IMR-90 (cell line): Measurements from ENCODE around the gene CCDC171. TPM values are rescaled to one million over a fixed set of nuclear protein-coding genes. Genes with fewer than 3 reads are reported as not detected.

Experiments
- ATAC-seq: fragments of 200-7000 bp; cut with Tn5 transposase; 2 replicates; pipeline ENCODE4 v1.9.1; 2020; ENCODE audit warnings: low read depth, mild to moderate bottlenecking, moderate library complexity
- BruUV-seq: library from RNA; stranded (reverse); fragments of 400-500 nt; replicated peaks from 2 replicates; lab custom pipeline; 2021; lab: Mats Ljungman, UMichigan
- CTCF ChIA-PET: fragments of 300-600 bp; formaldehyde crosslinking; extraction: SDS; loops from one replicate; lab custom pipeline; 2021; ENCODE audit warnings: antibody characterized with exemption; lab: Yijun Ruan, JAX
- POLR2A ChIA-PET: fragments of 300-600 bp; sonication (Branson Sonifier 250); formaldehyde crosslinking; loops from one replicate; lab custom pipeline; 2022; ENCODE audit warnings: antibody characterized with exemption; ENCODE audit not compliant: unreplicated experiment; lab: Charles Lee
- DNase-seq: peaks from one replicate; pipeline ENCODE4 v3.0.0; 2013
- H2AFZ ChIP-seq: replicated peaks from 2 replicates; pipeline ENCODE3; 2013; ENCODE audit warnings: low read length, mild to moderate bottlenecking; ENCODE audit not compliant: poor library complexity
- H2AK5ac ChIP-seq: 2 replicates; pipeline ENCODE4 v1.6.1; 2013; ENCODE audit warnings: low read depth, low read length, inconsistent platforms
- H2AK9ac ChIP-seq: replicated peaks from 2 replicates; pipeline ENCODE3; 2013; ENCODE audit warnings: mild to moderate bottlenecking, low read depth, low read length, moderate library complexity; ENCODE audit not compliant: poor library complexity
- H2BK120ac ChIP-seq: 2 replicates; pipeline ENCODE4 v1.6.1; 2013; ENCODE audit warnings: low read depth, low read length, inconsistent platforms
- H2BK15ac ChIP-seq: 3 replicates; pipeline ENCODE4 v1.6.1; 2013; ENCODE audit warnings: low read depth, low read length, inconsistent platforms
- H2BK20ac ChIP-seq: 2 replicates; pipeline ENCODE4 v1.6.1; 2013; ENCODE audit warnings: low read depth, mild to moderate bottlenecking, inconsistent platforms, low read length, moderate library complexity
- H2BK5ac ChIP-seq: 2 replicates; pipeline ENCODE4 v1.6.1; 2013; ENCODE audit warnings: mild to moderate bottlenecking, low read depth, low read length, inconsistent platforms; ENCODE audit not compliant: poor library complexity, severe bottlenecking
- H3K14ac ChIP-seq: replicated peaks from 2 replicates; pipeline ENCODE4 v1.6.1; 2013; ENCODE audit warnings: low read depth, low read length, inconsistent platforms
- H3K18ac ChIP-seq: 2 replicates; pipeline ENCODE4 v1.6.1; 2013; ENCODE audit warnings: low read depth, low read length, control low read depth
- H3K23ac ChIP-seq: 2 replicates; pipeline ENCODE4 v1.6.1; 2013; ENCODE audit warnings: low read depth, low read length, inconsistent platforms
- H3K27ac ChIP-seq: 2 replicates; pipeline ENCODE4 v1.5.1; 2013; ENCODE audit warnings: mild to moderate bottlenecking, control low read depth, low read length; ENCODE audit not compliant: insufficient read depth
- H3K27me3 ChIP-seq: 2 replicates; pipeline ENCODE4 v1.6.1; 2013; ENCODE audit warnings: low read length; ENCODE audit not compliant: control insufficient read depth, insufficient read depth
- H3K36me3 ChIP-seq: 2 replicates; pipeline ENCODE4 v1.6.1; 2013; ENCODE audit warnings: low read length, mixed read lengths; ENCODE audit not compliant: control insufficient read depth, insufficient read depth
- H3K4ac ChIP-seq: 2 replicates; pipeline ENCODE4 v1.6.1; 2013; ENCODE audit warnings: low read depth, low read length, inconsistent platforms
- H3K4me1 ChIP-seq: 2 replicates; pipeline ENCODE4 v1.6.1; 2013; ENCODE audit warnings: low read length, mixed read lengths; ENCODE audit not compliant: control insufficient read depth, insufficient read depth
- H3K4me2 ChIP-seq: 2 replicates; pipeline ENCODE4 v1.6.1; 2013; ENCODE audit warnings: low read depth, mild to moderate bottlenecking, control low read depth, low read length, moderate library complexity
- H3K4me3 ChIP-seq: 2 replicates; pipeline ENCODE4 v1.5.1; 2013; ENCODE audit warnings: low read depth, mild to moderate bottlenecking, control low read depth, low read length, moderate library complexity; ENCODE audit not compliant: insufficient read depth
- H3K56ac ChIP-seq: 2 replicates; pipeline ENCODE4 v1.6.1; 2013; ENCODE audit warnings: low read length, inconsistent platforms; ENCODE audit not compliant: insufficient read depth; ENCODE audit errors: extremely low read depth
- H3K79me1 ChIP-seq, 2 experiments: 2 replicates each; pipeline ENCODE4 v1.6.1; 2013; ENCODE audit warnings: low read length in 2 of 2, inconsistent platforms in 1 of 2, low read depth in 1 of 2
- H3K9ac ChIP-seq: 2 replicates; pipeline ENCODE4 v1.6.1; 2013; ENCODE audit warnings: low read depth, low read length, control low read depth
- H3K9me1 ChIP-seq: 2 replicates; pipeline ENCODE4 v1.6.1; 2013; ENCODE audit warnings: low read length, inconsistent platforms; ENCODE audit not compliant: insufficient read depth
- H3K9me3 ChIP-seq: 2 replicates; pipeline ENCODE4 v1.6.1; 2013; ENCODE audit warnings: low read length; ENCODE audit not compliant: control insufficient read depth, insufficient read depth
- H4K20me1 ChIP-seq: 2 replicates; pipeline ENCODE4 v1.6.1; 2013; ENCODE audit warnings: low read length, inconsistent platforms; ENCODE audit not compliant: insufficient read depth
- H4K5ac ChIP-seq: 2 replicates; pipeline ENCODE4 v1.6.1; 2013; ENCODE audit warnings: mild to moderate bottlenecking, low read depth, low read length, control low read depth
- H4K8ac ChIP-seq, 2 experiments: 2 replicates each; pipeline ENCODE4 v1.6.1; 2013; ENCODE audit warnings: low read depth in 2 of 2, low read length in 2 of 2, control low read depth in 1 of 2, inconsistent platforms in 1 of 2
- H4K91ac ChIP-seq: 2 replicates; pipeline ENCODE4 v1.6.1; 2013; ENCODE audit warnings: low read depth, low read length, inconsistent platforms; ENCODE audit not compliant: insufficient read depth
- CEBPB ChIP-seq: IDR thresholded peaks from 2 replicates; pipeline ENCODE4 v1.6.1; 2012; ENCODE audit warnings: low read depth, low read length, improper control_type of control experiment
- MAFK ChIP-seq: IDR thresholded peaks from 2 replicates; pipeline ENCODE4 v1.6.1; 2012; ENCODE audit warnings: low read depth, low read length, improper control_type of control experiment
- NFE2L2 ChIP-seq: fragments of 150-350 bp; IDR thresholded peaks from 2 replicates; pipeline ENCODE4 v1.6.1; 2016; ENCODE audit warnings: low read depth, mild to moderate bottlenecking, low read length
- RAD21 ChIP-seq: IDR thresholded peaks from 2 replicates; pipeline ENCODE4 v1.6.1; 2012; ENCODE audit warnings: low read length, improper control_type of control experiment
- RCOR1 ChIP-seq: IDR thresholded peaks from 2 replicates; pipeline ENCODE4 v1.6.1; 2012; ENCODE audit warnings: mild to moderate bottlenecking, low read length, improper control_type of control experiment; ENCODE audit not compliant: insufficient replicate concordance
- RFX5 ChIP-seq: IDR thresholded peaks from 2 replicates; pipeline ENCODE4 v1.8.0; 2012; ENCODE audit warnings: low read depth, mild to moderate bottlenecking, low read length, moderate library complexity
- WGBS, 2 experiments: methylation state at CpG; one replicate each; pipeline versions ENCODE4 v1.1.5 to v1.1.7; 2013; ENCODE audit warnings: missing lambda C conversion rate in 2 of 2; ENCODE audit not compliant: insufficient read length in 1 of 2; ENCODE audit errors: extremely low coverage in 2 of 2; 5-methylcytosine and 5-hydroxymethylcytosine counted together
- dilution Hi-C: fragments of 300-500 bp; cut with HindIII; formaldehyde crosslinking; loops from one replicate; pipeline ENCODE4 v1.14.3; 2018; ENCODE audit warnings: low sequenced_read_pairs; ENCODE audit not compliant: unreplicated experiment
- in situ Hi-C: fragments of 300-500 bp; cut with MboI; formaldehyde crosslinking; loops from 3 replicates; pipeline ENCODE4 v1.14.3; 2019; ENCODE audit warnings: low sequenced_read_pairs, inconsistent platforms, mixed read lengths
- intact Hi-C: fragments of 100-400 bp; cut with micrococcal nuclease; formaldehyde crosslinking; loops from 2 replicates; pipeline ENCODE4 v1.10.0; 2022
- polyA plus RNA-seq, 3 experiments: library from polyadenylated mRNA; depleted of rRNA; stranded (reverse); fragments of >200 nt; gene quantifications; 2 replicates each; pipeline ENCODE4 v1.2.3, GENCODE V29; 2012; ENCODE audit warnings: low replicate concordance in 1 of 3
- total RNA-seq: library from RNA; depleted of rRNA; stranded (reverse); fragments of >200 nt; gene quantifications from 2 replicates; pipeline ENCODE4 v1.2.3, GENCODE V29; 2012
- TF ChIP-seq, protein P1 (sequence below): fragments of 150-350 bp; IDR thresholded peaks from 2 replicates; pipeline ENCODE4 v1.6.1; 2017; ENCODE audit warnings: mild to moderate bottlenecking, antibody characterized with exemption, low read length, low read depth

Gene CCDC171
- total and polyA plus RNA-seq, 2 of the 4 experiments (the other 2 are of a cell fraction), result 0.63 to 2.2 TPM

DNA sequence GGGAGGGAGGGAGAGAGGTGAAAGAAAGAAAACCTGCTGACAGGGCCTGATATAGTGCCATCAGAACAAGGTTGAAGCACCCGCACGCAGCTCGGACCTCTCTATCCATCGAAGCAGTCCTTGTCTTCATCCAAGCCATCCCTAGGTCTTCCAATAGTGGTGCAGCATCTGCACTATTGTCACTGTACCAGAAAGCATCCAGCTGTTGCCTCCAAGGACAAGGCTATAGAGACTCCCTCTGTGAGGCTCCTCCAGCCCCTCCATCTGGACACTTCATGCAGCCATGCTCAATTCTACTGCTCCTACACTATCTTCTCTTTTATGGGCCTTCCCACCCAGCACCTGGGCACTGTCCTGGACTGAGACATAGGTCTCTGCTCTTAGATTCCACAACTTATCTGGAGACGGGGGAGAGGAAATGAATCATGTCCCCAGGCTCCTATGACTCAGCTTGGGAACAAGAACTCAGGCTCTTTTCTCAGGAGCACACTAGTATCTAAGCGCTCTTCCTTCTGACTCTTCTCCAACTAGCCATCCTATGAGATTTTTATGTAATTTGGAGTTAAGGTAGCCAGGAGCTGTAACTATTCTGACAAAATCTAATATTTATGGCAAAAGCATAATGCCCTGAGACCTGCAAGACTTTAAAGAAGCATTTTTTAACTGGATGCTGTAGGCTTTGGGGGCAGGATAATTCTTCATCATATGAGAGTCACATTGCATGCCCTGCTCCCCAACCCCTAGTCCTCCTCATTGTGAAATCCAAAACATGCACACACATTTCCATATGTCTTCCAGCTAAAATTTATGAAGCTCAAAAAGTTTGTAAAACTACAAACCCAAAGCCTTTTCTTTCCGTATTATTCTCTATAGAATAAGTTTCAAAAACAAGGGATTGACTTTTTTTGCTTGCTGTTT is 446.8 kb downstream of the CCDC171 start (continued):
- peak; percentile 77 for TF ChIP-seq CEBPB
- no peak for TF ChIP-seq NFE2L2
- no peak for TF ChIP-seq MAFK

DNA sequence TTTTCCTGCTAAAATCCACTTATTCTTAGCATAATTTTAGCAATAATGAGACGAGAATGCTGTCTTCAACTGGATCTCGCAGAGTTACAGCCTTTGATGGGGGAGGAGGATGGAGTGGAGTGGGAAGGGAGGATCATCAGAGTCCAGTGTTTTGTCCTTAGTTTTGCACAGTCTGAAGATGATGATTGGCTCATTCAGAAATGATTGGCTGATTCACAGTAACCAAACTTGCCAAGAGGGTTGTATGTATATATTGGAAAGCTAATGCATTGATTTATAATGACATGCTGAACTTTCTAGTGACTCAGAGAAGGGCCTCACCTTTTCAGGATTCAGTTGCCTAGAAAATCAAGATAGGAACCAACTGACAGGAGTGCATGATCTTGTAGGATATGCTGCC is 448.0 kb downstream of the CCDC171 start:
- intact Hi-C loops (no loop called here), in situ Hi-C loops (no loop called here), dilution Hi-C loops (no loop called here)
- Histone ChIP-seq H3K4me3 (no peak overlapping the region), H2AK5ac (peak overlapping the region; percentile 86), H3K4me1 (peaks cover 7% of the 10 kb centered on the region), H3K4ac (peak overlapping the region; percentile 78), H3K14ac (peak overlapping the region; percentile 82; the same call in 1 of the 2 replicates), H2AK9ac (no peak overlapping the region), H3K27ac (no peak overlapping the region; the same call in 1 of the 2 replicates), H2BK120ac (peak overlapping the region; percentile 91), H2BK15ac (peak overlapping the region; percentile 99), H3K9me1 (peaks cover 11% of the 10 kb centered on the region), H3K56ac (no peak overlapping the region), H3K79me1 (no peaks in the 10 kb centered on the region; a peak in 1 of 4 replicates), H2AFZ (no peak overlapping the region), H3K9me3 (no peaks in the 10 kb centered on the region), H4K5ac (peak overlapping the region; percentile 30; the same call in 1 of the 2 replicates), H3K4me2 (no peak overlapping the region), H4K91ac (peak overlapping the region; percentile 58), H3K27me3 (no peaks in the 10 kb centered on the region), H3K18ac (peak overlapping the region; percentile 73; the same call in 1 of the 2 replicates), H3K9ac (no peak overlapping the region), H3K36me3 (no peaks in the 10 kb centered on the region), H4K8ac (peak overlapping the region; percentile 6 to 47; a peak in 3 of 4 replicates), H3K23ac (no peak overlapping the region), H4K20me1 (no peaks in the 10 kb centered on the region), H2BK20ac (peak overlapping the region; percentile 90), H2BK5ac (peak overlapping the region; percentile 88)
- no peak for TF ChIP-seq MAFK
- no peak for TF ChIP-seq RFX5
- TF ChIP-seq RCOR1, result no peak
- TF ChIP-seq, protein P1, sequence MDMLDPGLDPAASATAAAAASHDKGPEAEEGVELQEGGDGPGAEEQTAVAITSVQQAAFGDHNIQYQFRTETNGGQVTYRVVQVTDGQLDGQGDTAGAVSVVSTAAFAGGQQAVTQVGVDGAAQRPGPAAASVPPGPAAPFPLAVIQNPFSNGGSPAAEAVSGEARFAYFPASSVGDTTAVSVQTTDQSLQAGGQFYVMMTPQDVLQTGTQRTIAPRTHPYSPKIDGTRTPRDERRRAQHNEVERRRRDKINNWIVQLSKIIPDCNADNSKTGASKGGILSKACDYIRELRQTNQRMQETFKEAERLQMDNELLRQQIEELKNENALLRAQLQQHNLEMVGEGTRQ, result no peak
- no peak for TF ChIP-seq NFE2L2
- TF ChIP-seq RAD21, result no peak
- DNase-seq (peak; percentile 68), ATAC-seq (no peak)
- BruUV-seq, result no TSS peak
- POLR2A ChIA-PET, result no interaction called here
- CTCF ChIA-PET, result no interaction called here
- WGBS, 2 experiments, result no CpG with 5 or more reads among the region's 2 CpGs
